Measurements from ENCODE around the gene TMEM231. TPM values are rescaled to one million over a fixed set of nuclear protein-coding genes. Genes with fewer than 3 reads are reported as not detected.

The TMEM231 gene
- polyA plus RNA-seq, 4 donors, result 12.1 to 21.2 (median 20.2) TPM

DNA sequence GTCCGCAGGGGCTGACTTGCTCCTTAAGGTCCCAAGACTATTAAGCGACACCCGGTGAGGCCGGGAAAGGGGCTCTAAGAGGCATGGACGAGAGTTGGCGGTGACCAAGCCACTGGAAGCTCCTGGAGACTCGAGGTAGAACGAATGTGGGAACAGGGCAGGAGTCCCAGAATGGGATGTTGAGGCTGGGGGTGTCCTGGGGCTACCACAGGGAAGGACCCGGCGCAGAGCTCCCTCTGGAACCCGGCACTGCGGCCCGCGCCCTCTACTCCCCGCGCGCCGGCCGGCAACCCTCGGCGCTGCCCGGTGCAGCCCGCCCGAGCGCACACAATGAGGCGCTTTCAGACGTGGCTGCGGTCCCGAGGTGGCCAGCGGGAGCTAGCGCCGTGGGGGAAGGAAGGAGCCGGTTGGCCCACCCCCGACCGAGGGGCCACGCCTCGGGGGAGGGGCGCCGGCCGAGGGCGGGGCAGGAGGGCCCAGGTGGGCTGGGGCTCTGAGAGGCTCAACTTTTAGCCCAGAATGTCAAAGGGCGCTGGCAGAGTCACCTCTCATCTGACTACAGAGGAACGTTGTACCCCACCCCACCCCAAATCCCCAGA is 60.9 kb downstream of the TMEM231 start, which contains the start of gene CHST6:
Gene CHST6, minus strand, starts transcription at position 366 of the 599 bp plus-strand sequence. CDS start 15,613 bp downstream, outside the sequence.
- no peak for DNase-seq (ENCODE audit: low read depth in 4 of 4, low spot score in 3 of 4)

DNA sequence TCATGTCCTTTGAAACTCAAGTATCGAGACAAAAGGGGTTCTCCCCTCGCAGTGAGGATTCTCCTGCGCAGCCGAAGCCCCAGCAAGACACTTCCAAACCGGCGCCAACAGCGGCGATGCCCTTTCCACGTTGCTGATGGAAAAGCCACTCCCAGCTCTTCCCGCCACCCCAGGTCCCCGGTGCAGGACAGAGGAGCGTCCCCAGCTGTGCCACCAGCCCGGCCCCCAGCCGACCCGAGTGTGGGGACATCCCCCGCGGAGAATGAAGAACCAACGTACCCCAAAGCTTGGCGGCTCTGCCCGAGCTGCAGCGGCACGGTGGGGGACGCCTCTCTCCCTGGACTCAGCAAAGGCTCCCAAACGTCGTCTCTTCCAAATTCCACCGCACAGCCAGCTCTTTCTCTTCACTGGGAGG is 61.4 kb downstream of the TMEM231 start:
- DNase-seq (ENCODE audit: low read depth in 4 of 4, low spot score in 3 of 4), result no peak

DNA sequence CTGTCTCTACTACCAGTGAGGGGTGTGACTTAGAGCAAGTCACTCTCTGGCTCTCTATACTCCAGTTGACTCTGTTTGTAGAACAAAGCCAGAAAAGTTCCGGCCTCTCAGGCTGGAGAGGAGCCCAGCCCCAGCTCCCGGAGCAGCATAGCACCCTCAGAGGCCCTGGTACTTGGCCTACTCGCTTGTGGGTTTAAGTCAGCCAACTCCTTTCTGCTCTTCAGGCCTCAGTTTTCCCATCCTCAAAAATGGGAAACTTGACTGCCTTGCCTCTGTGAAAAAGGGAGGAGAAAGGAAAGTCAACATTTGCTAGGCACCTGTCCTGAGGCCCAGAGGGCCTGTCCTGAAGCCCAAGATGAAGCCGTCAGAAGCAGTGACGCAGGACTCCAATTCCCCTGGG is 61.9 kb downstream of the TMEM231 start:
- DNase-seq (ENCODE audit: low read depth in 4 of 4, low spot score in 3 of 4), result no peak

DNA sequence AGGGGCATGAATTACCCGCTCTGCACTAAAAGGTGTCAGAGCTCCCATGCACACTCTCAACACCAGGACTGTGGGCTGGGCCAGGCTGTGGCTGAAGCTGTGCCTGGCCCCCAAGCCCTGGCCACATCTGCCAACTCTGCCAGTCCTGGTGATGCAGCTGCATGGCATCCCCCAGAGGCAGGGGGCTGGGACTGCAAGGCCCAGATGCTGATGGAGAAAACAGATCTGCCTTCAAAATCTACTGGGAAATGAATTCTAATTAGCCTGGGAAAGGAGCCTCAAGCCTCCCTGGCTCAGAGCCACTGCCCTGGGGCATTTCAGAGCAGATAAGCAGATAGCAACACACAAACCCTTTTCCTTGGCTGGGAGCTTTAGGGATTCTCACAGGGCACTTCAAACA is 64.2 kb downstream of the TMEM231 start:
- DNase-seq (ENCODE audit: low read depth in 4 of 4, low spot score in 3 of 4), result no peak

DNA sequence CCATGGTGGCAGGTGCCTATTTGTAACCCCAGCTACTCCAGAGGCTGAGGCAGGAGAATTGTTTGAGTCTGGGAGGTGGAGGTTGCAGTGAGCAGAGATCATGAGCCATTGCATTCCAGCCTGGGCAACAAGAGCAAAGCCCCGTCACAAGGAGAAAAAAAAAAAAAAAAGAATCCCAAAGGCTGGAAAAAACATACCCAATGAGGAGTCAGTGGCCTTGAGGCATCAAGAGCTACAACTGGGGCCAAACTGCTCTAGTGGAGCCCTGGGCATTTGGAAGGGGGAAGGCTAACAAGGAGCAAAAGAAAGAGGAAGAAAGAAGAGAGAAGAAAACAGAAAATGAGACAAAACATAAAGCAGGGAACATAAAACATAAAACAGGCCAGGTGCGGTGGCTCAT is 67.7 kb downstream of the TMEM231 start:
- DNase-seq (ENCODE audit: low read depth in 4 of 4, low spot score in 3 of 4), result no peak

Other genes with a start within 250 kb of the TMEM231 start
- 100 to 1,000 TPM; 149 to 200 (median 170) TPM for gene CFDP1, start 122.7 kb downstream of the TMEM231 start, polyA plus RNA-seq (ENCODE audit: insufficient read length in 4 of 4)
- 10 to 100 TPM; 32.8 to 45.3 (median 40.3) TPM for gene TMEM170A, start 91.6 kb downstream of the TMEM231 start, polyA plus RNA-seq (ENCODE audit: insufficient read length in 4 of 4)
- gene CHST6, start 60.8 kb downstream of the TMEM231 start, polyA plus RNA-seq (ENCODE audit: insufficient read length in 4 of 4), result 1 to 10 TPM in 3 of 4 donors, under 1 TPM in 1; 0.26 to 1.3 (median 1.2) TPM
- gene CHST5, start 20.1 kb downstream of the TMEM231 start, polyA plus RNA-seq (ENCODE audit: insufficient read length in 4 of 4), result 1 to 10 TPM in 1 of 4 donors, under 1 TPM in 3; 0.37 to 1.2 (median 0.61) TPM
- 100 to 1,000 TPM; 152 to 195 (median 184) TPM for gene GABARAPL2, start 10.1 kb upstream of the TMEM231 start, polyA plus RNA-seq (ENCODE audit: insufficient read length in 4 of 4)
- gene ADAT1, start 67.0 kb upstream of the TMEM231 start, polyA plus RNA-seq (ENCODE audit: insufficient read length in 4 of 4), result 10 to 100 TPM; 35.3 to 59.5 (median 52.3) TPM
- 100 to 1,000 TPM; 102 to 152 (median 135) TPM for gene KARS1, start 91.4 kb upstream of the TMEM231 start, polyA plus RNA-seq (ENCODE audit: insufficient read length in 4 of 4)
- gene TERF2IP, start 91.5 kb upstream of the TMEM231 start, polyA plus RNA-seq (ENCODE audit: insufficient read length in 4 of 4), result 10 to 100 TPM; 82.3 to 98.4 (median 87.9) TPM
- under 1 TPM in 2 of 4 donors, not detected in 2; 0.15 to 0.19 TPM for gene CPHXL2, start 120.8 kb upstream of the TMEM231 start, polyA plus RNA-seq (ENCODE audit: insufficient read length in 4 of 4)
- not detected for gene DUXB, start 145.2 kb upstream of the TMEM231 start, polyA plus RNA-seq (ENCODE audit: insufficient read length in 4 of 4)
- gene CPHXL, start 170.2 kb upstream of the TMEM231 start, polyA plus RNA-seq (ENCODE audit: insufficient read length in 4 of 4), result not detected

All from left renal pelvis (tissue), 4 donors.